Activated naive CD4-positive, alpha-beta T cell treated with Interleukin-2 at 50 U/mL for 16 hours (primary cell): Measurements from ENCODE around the gene F11.
"Not testable (repeated sequence)": the region's sequence is repeated elsewhere in the genome, so short reads cannot be mapped to it uniquely, and the experiment has no call there.

Source experiments
- DNase-seq: peaks from one replicate; pipeline ENCODE4 v3.0.0-alpha.2; 2020

The F11 gene

DNA sequence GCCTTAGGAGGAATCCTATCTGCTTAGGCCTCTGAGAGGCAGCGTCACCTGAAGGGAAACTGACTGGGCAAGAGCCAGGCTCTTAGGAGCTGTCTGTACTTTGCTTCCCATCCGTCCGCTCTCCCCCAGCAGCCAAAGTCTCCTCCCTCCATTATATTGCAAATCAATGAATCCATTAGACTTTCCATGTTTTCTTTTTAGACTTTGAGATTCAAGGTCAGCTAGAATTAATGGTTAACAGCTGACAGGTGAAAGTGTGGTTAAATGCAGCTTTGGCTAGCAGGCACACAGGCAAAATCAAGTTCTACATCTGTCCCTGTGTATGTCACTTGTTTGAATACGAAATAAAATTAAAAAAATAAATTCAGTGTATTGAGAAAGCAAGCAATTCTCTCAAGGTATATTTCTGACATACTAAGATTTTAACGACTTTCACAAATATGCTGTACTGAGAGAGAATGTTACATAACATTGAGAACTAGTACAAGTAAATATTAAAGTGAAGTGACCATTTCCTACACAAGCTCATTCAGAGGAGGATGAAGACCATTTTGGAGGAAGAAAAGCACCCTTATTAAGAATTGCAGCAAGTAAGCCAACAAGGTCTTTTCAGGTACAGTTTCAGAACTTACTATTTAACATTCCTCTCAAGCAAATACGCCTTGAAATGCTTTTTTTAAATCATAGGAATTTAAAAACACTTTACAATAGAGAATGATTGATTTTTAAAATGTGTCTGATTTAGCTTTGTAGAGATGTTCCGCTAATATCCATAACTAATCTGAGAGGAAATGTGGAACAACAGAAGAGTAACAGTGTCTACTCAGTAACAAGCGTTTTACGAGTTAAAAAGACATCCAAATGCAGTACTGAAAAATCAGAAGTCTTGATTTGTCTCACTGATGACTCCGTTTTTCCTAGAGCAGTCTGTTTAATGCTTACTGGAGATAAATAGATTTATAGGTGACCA lies at the start of gene F11:
TSS of gene F11 (plus strand) at position 507 of the 970 bp plus-strand sequence. CDS start 948 bp downstream, outside the sequence.
- DNase-seq: no peak

- no peak for DNase-seq
These were observed 49.4 kb upstream of the F11 start for GRCh38 chr4:186216465-186217024.

- DNase-seq: no peak
These were observed 48.2 kb upstream of the F11 start for GRCh38 chr4:186217733-186218293.

GRCh38 chr4:186221624-186222023 lies 44.4 kb upstream of the F11 start:
- no peak for DNase-seq

GRCh38 chr4:186225848-186226247 lies 40.1 kb upstream of the F11 start:
- no peak for DNase-seq

GRCh38 chr4:186226521-186227189 lies 39.3 kb upstream of the F11 start:
- no peak for DNase-seq

DNA sequence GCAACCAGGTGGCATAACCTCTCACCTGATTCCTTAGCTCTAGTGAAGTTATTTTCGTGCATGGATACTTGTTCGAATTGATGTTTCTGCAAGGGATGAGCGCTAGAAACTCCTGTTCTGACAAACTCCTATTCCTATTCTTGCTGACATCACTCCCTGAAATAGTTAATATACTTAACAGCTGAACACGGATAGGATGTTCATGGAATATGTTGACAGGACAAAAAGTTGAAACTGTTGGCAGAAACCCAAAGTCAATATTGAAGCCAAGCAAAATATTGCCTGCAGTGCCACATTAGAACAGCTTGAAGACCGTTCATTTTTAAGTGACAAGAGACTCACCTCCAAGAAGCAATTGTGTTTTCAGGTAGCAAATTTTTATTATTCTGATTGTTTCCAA lies 38.8 kb upstream of the F11 start, which contains the start of gene KLKB1:
TSS of gene KLKB1 (plus strand) at position 287 of the 400 bp plus-strand sequence. CDS start 689 bp downstream, outside the sequence.
- DNase-seq: no peak

- no peak for DNase-seq
These were observed 38.1 kb upstream of the F11 start for GRCh38 chr4:186227744-186228513.

DNA sequence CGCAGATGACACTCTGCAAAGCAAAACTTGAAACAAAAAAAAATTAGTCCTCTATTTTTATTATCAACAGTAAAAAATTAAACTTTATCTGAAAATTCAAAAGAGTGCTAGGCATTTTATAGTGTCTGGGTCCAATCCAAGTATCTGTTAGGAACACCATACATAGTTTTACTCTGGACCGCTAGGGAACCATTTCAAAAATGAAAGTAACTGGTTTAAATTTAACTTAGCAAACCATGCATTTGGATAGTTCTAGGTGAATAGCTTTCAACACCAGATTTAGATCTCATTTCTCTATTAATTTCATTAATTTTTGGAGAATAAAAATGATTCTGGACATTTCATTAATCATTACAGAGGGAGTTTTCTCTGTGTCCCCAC lies 37.5 kb upstream of the F11 start:
- no peak for DNase-seq

- no peak for DNase-seq
These were observed 31.6 kb upstream of the F11 start for GRCh38 chr4:186234367-186234766.

DNA sequence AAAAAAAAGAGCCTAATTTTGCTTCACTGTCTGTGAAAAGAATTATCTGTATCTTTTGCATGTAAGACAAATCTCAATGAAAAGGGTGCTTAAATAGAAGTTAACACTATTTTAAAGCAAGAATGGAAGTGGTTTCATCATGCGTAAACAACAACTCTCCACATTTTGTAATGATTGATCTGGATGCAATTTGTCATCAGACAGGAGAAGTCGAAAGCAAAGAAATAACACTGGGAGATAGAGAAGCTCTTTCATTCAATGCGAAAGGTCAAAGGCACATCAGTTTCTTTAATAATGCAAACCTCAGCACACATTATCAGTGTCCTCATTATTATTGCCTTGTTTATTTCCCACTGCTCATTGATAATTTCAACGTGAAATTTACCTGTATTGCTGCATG lies 29.9 kb upstream of the F11 start:
- no peak for DNase-seq

DNA sequence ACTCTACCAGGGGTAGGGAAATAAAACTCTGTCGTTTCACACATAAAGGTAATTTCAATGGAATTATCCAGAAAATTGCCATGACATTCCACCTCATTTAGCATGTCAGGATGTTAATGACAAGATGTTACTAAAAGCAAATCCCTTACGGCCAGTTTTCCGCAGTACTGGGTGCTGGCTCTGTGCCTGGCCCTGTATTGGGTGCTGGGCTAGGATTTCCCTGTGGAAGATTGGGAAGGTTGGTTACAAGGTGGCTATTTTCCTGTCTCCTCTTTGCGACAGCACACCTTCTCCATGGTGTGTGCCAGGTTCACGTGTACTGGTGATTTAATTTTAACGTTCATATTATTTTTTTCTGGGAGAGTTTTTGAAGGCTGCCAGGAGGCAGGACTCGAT lies 25.5 kb upstream of the F11 start:
- DNase-seq: no peak

GRCh38 chr4:186240848-186241491 lies 25.0 kb upstream of the F11 start:
- no peak for DNase-seq

- DNase-seq: no peak
These were observed 24.4 kb upstream of the F11 start for GRCh38 chr4:186241616-186242015.

DNA sequence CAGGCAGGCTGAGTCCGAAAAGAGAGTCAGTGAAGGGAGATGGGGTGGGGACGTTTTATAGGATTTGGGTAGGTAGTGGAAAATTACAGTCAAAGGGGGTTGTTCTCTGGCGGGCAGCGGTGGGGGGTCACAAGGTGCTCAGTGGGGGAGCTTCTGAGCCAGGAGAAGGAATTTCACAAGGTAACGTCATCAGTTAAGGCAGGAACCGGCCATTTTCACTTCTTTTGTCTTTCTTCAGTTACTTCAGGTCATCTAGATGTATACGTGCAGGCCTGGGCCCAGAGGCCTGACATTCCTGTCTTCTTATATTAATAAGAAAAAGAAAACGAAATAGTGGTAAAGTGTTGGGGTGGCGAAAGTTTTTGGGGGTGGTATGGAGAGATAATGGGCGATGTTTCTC lies 24.0 kb upstream of the F11 start:
- DNase-seq: not testable (repeated sequence)

GRCh38 chr4:186243331-186243730 lies 22.7 kb upstream of the F11 start:
- no peak for DNase-seq

DNA sequence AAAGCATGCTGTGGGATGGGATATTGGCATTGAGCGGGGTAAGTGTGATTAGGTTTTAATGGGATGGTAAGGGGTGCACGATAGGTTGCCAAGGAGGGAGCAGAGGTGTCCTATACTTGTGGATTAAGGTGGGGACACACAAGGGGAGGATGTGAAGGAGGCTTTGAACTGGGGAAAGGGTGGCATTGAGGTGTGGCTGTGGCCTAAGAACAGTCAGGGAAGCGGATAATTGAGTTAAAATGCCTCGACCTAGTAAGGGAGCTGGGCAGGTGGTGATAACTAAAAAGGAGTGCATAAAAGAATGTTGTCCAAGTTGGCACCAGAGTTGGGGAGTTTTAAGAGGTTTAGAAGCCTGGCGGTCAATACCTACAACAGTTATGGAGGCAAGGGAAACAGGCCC lies 21.2 kb upstream of the F11 start:
- no peak for DNase-seq

DNA sequence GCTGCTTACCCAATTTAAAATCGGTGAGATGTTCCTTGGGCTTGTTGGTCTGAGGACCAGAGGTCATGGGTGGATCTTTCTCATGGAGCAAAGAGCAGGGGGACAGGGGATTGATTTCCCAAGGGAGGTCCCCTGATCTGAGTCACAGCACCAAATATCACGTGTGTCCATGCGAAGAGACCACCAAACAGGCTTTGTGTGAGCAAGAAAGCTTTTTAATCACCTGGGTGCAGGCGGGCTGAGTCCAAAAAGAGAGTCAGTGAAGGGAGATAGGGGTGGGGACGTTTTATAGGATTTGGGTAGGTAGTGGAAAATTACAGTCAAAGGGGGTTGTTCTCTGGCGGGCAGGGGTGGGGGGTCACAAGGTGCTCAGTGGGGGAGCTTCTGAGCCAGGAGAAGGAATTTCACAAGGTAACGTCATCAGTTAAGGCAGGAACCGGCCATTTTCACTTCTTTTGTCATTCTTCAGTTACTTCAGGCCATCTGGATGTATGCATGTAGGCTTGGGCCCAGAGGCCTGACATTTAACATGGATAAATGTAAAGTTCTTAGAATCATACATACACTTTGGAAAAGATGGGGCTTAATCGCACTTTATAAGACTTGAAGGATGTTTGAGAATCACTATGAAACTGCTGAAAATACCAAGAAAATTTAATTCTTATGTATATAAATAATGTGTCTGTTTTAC lies 18.8 kb upstream of the F11 start:
- DNase-seq: not testable (repeated sequence)

DNA sequence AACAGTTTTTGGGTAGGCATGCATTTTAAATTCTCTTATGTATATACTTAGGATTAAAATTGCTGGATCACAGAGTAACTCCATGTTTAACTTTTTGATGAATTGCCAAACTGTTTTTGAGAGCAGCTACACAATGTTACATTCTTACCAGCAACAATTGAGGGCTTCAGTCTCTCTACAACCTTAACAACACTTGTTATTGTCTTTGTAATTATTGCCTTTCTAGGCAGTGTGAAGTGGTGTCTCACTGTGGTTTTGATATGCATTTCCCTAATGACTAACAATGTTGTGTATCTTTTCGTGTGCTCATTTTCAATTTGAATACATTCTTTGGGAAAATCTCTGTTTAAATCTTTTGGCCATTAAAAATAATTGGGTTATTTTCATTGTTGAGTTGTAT lies 17.3 kb upstream of the F11 start:
- DNase-seq: no peak

- DNase-seq: no peak
These were observed 15.9 kb upstream of the F11 start for GRCh38 chr4:186249785-186250754.
